ENCODE results near the gene TBC1D12.
"Not testable (repeated sequence)": the region's sequence is repeated elsewhere in the genome, so short reads cannot be mapped to it uniquely, and the experiment has no call there.

The TBC1D12 gene

GRCh38 chr10:94524146-94524545, 121.8 kb downstream of the TBC1D12 start:
- Histone ChIP-seq H2AFZ (ENCODE audit: low read depth, low read length) (no peak overlapping the region), H3K27ac (ENCODE audit: low read length) (no peak overlapping the region), H3K27me3 (ENCODE audit: low read depth, low read length) (no peaks in the 10 kb centered on the region), H3K9me3 (ENCODE audit: insufficient read depth, low read length) (no peaks in the 10 kb centered on the region), H3K9ac (ENCODE audit: low read length) (no peak overlapping the region), H3K4me3 (ENCODE audit: low read length) (no peak overlapping the region), H3K79me2 (ENCODE audit: low read length) (no peaks in the 10 kb centered on the region), H4K20me1 (ENCODE audit: insufficient read depth, low read length) (no peaks in the 10 kb centered on the region), H3K4me1 (ENCODE audit: low read length) (no peaks in the 10 kb centered on the region), H3K4me2 (ENCODE audit: low read length) (no peak overlapping the region), H3K36me3 (replicated peaks; ENCODE audit: low read depth, low read length) (no peaks in the 10 kb centered on the region)
- TF ChIP-seq CTCF (IDR thresholded peaks at IDR 0.05; ENCODE audit: low read depth, low read length) (no peak), EZH2phosphoT487 (IDR thresholded peaks at IDR 0.05; ENCODE audit: low read depth) (no peak)

GRCh38 chr10:94524711-94525110, 122.4 kb downstream of the TBC1D12 start:
- Histone ChIP-seq H4K20me1 (ENCODE audit: insufficient read depth, low read length) (no peaks in the 10 kb centered on the region), H3K27ac (ENCODE audit: low read length) (no peak overlapping the region), H3K36me3 (replicated peaks; ENCODE audit: low read depth, low read length) (no peaks in the 10 kb centered on the region), H3K27me3 (ENCODE audit: low read depth, low read length) (no peaks in the 10 kb centered on the region), H3K4me3 (ENCODE audit: low read length) (no peak overlapping the region), H3K9me3 (ENCODE audit: insufficient read depth, low read length) (no peaks in the 10 kb centered on the region), H3K9ac (ENCODE audit: low read length) (no peak overlapping the region), H3K4me2 (ENCODE audit: low read length) (no peak overlapping the region), H2AFZ (ENCODE audit: low read depth, low read length) (no peak overlapping the region), H3K79me2 (ENCODE audit: low read length) (no peaks in the 10 kb centered on the region), H3K4me1 (ENCODE audit: low read length) (no peaks in the 10 kb centered on the region)
- TF ChIP-seq EZH2phosphoT487 (IDR thresholded peaks at IDR 0.05; ENCODE audit: low read depth) (no peak), CTCF (IDR thresholded peaks at IDR 0.05; ENCODE audit: low read depth, low read length) (no peak)

GRCh38 chr10:94531550-94531949, 129.2 kb downstream of the TBC1D12 start:
- H4K20me1 ChIP-seq (ENCODE audit: insufficient read depth, low read length); H3K4me2 ChIP-seq (ENCODE audit: low read length); H3K27me3 ChIP-seq (ENCODE audit: low read depth, low read length); H3K9me3 ChIP-seq (ENCODE audit: insufficient read depth, low read length); H2AFZ ChIP-seq (ENCODE audit: low read depth, low read length); H3K79me2 ChIP-seq (ENCODE audit: low read length); H3K4me3 ChIP-seq (ENCODE audit: low read length); H3K9ac ChIP-seq (ENCODE audit: low read length); H3K36me3 ChIP-seq (replicated peaks; ENCODE audit: low read depth, low read length); H3K27ac ChIP-seq (ENCODE audit: low read length); H3K4me1 ChIP-seq (ENCODE audit: low read length): not testable (repeated sequence)

- Histone ChIP-seq H3K9me3 (ENCODE audit: insufficient read depth, low read length) (no peaks in the 10 kb centered on the region), H3K4me2 (ENCODE audit: low read length) (no peak overlapping the region), H3K79me2 (ENCODE audit: low read length) (no peaks in the 10 kb centered on the region), H3K4me1 (ENCODE audit: low read length) (no peaks in the 10 kb centered on the region), H3K4me3 (ENCODE audit: low read length) (no peak overlapping the region), H2AFZ (ENCODE audit: low read depth, low read length) (no peak overlapping the region), H3K36me3 (replicated peaks; ENCODE audit: low read depth, low read length) (peaks cover 9% of the 10 kb centered on the region), H3K27ac (ENCODE audit: low read length) (no peak overlapping the region), H3K27me3 (ENCODE audit: low read depth, low read length) (no peaks in the 10 kb centered on the region), H4K20me1 (ENCODE audit: insufficient read depth, low read length) (no peaks in the 10 kb centered on the region), H3K9ac (ENCODE audit: low read length) (no peak overlapping the region)
- TF ChIP-seq CTCF (IDR thresholded peaks at IDR 0.05; ENCODE audit: low read depth, low read length) (no peak), EZH2phosphoT487 (IDR thresholded peaks at IDR 0.05; ENCODE audit: low read depth) (no peak)
These were observed 130.7 kb downstream of the TBC1D12 start for GRCh38 chr10:94533027-94533426.

GRCh38 chr10:94542282-94542681, 139.9 kb downstream of the TBC1D12 start:
- H3K9me3 ChIP-seq (ENCODE audit: insufficient read depth, low read length); H4K20me1 ChIP-seq (ENCODE audit: insufficient read depth, low read length); H3K27me3 ChIP-seq (ENCODE audit: low read depth, low read length); H3K4me3 ChIP-seq (ENCODE audit: low read length); H3K9ac ChIP-seq (ENCODE audit: low read length); H3K4me2 ChIP-seq (ENCODE audit: low read length); H3K36me3 ChIP-seq (replicated peaks; ENCODE audit: low read depth, low read length); H3K27ac ChIP-seq (ENCODE audit: low read length); H2AFZ ChIP-seq (ENCODE audit: low read depth, low read length): not testable (repeated sequence)
- Histone ChIP-seq H3K4me1 (ENCODE audit: low read length) (peaks cover 28% of the 10 kb centered on the region), H3K79me2 (ENCODE audit: low read length) (peaks cover 17% of the 10 kb centered on the region)
